HFFc6 (cell line): ENCODE measurements around the gene MYADM. TPM values are rescaled to one million over a fixed set of nuclear protein-coding genes. Genes with fewer than 3 reads are reported as not detected.
A peak's percentile ranks its signal among the peaks of the same experiment; 100 is the strongest.

Source experiments
- DNase-seq: peaks from one replicate; pipeline ENCODE4 v3.0.0-alpha.2; 2018
- H3K27ac Mint-ChIP-seq: 2 replicates; pipeline ENCODE4 v1.8.0; 2020; ENCODE audit warnings: mild to moderate bottlenecking, mixed read lengths
- H3K27me3 Mint-ChIP-seq: 2 replicates; pipeline ENCODE4 v1.8.0; 2021; ENCODE audit warnings: mild to moderate bottlenecking, moderate library complexity, mixed read lengths; ENCODE audit not compliant: insufficient read depth
- H3K36me3 Mint-ChIP-seq: 2 replicates; pipeline ENCODE4 v1.8.0; 2021; ENCODE audit warnings: low read depth, mixed read lengths
- H3K4me1 Mint-ChIP-seq: 2 replicates; pipeline ENCODE4 v1.8.0; 2020; ENCODE audit warnings: low read depth, mixed read lengths
- H3K4me3 Mint-ChIP-seq: 2 replicates; pipeline ENCODE4 v1.8.0; 2020; ENCODE audit warnings: mild to moderate bottlenecking, moderate library complexity, mixed read lengths
- H3K9me3 Mint-ChIP-seq: 2 replicates; pipeline ENCODE4 v1.8.0; 2020; ENCODE audit warnings: mild to moderate bottlenecking, mixed read lengths
- CTCF ChIP-seq: fragments of 200-600 bp; sonication (generic); IDR thresholded peaks from 2 replicates; pipeline ENCODE4 v1.5.0; 2021; ENCODE audit warnings: antibody characterized with exemption, mild to moderate bottlenecking
- total RNA-seq, 6 experiments: library from RNA; stranded (reverse); fragmentation: NEBNext Ultra II Directional; extraction: Animal tissue kit (Norgen Biotek cat#: 25700); gene quantifications; 2 replicates in 1 of 6; 3 replicates in 5 of 6; pipeline ENCODE4 v1.2.3, GENCODE V29; 2021

The MYADM gene
- total RNA-seq, 6 experiments from 2014 or later = 304 to 350 (median 316) TPM

GRCh38 chr19:53881482-53882390, 14.1 kb downstream of the MYADM start, which contains the start of gene PRKCG:
PRKCG (plus strand) TSS chr19:53882197; CDS start chr19:53882495, 298 bp downstream.
- TF ChIP-seq CTCF = peak; percentile 76
- Mint-ChIP-seq H3K4me1 (peaks cover 17% of the 10 kb centered on the region), H3K9me3 (no peaks in the 10 kb centered on the region), H3K36me3 (peaks cover 7% of the 10 kb centered on the region), H3K27me3 (peaks cover 33% of the 10 kb centered on the region), H3K4me3 (0 out of 2 replicates have a peak within 1 kb of the TSS, but pooled peaks have one; percentile 39), H3K27ac (no peak within 1 kb of the TSS)
- DNase-seq = no peak

GRCh38 chr19:53882391-53883050, 14.8 kb downstream of the MYADM start:
- Mint-ChIP-seq H3K36me3 (no peaks in the 10 kb centered on the region; the same call in 1 of the 2 replicates), H3K9me3 (no peaks in the 10 kb centered on the region), H3K4me1 (peaks cover 11% of the 10 kb centered on the region), H3K27me3 (peaks cover 28% of the 10 kb centered on the region), H3K4me3 (0 out of 2 replicates have a peak overlapping the region, but pooled peaks have one; percentile 39), H3K27ac (no peak overlapping the region)
- DNase-seq = no peak
- 0 out of 2 replicates have a peak, but pooled peaks have one; percentile 5 for TF ChIP-seq CTCF

GRCh38 chr19:53883231-53883661, 15.6 kb downstream of the MYADM start:
- Mint-ChIP-seq H3K27ac (no peak overlapping the region), H3K9me3 (no peaks in the 10 kb centered on the region), H3K36me3 (no peaks in the 10 kb centered on the region; the same call in 1 of the 2 replicates), H3K4me1 (peaks cover 11% of the 10 kb centered on the region), H3K4me3 (no peak overlapping the region), H3K27me3 (peaks cover 25% of the 10 kb centered on the region)
- no peak for TF ChIP-seq CTCF
- no peak for DNase-seq

- Mint-ChIP-seq H3K4me1 (peaks cover 9% of the 10 kb centered on the region), H3K4me3 (peak overlapping the region; percentile 1; the same call in 1 of the 2 replicates), H3K36me3 (no peaks in the 10 kb centered on the region; the same call in 1 of the 2 replicates), H3K9me3 (no peaks in the 10 kb centered on the region), H3K27me3 (peaks cover 23% of the 10 kb centered on the region), H3K27ac (no peak overlapping the region)
- no peak for TF ChIP-seq CTCF
- DNase-seq = no peak
These were observed 16.1 kb downstream of the MYADM start for GRCh38 chr19:53883741-53884140.

- Mint-ChIP-seq H3K27me3 (peaks cover 26% of the 10 kb centered on the region), H3K4me3 (no peak overlapping the region), H3K9me3 (no peaks in the 10 kb centered on the region), H3K27ac (no peak overlapping the region), H3K4me1 (peaks cover 6% of the 10 kb centered on the region), H3K36me3 (no peaks in the 10 kb centered on the region; the same call in 1 of the 2 replicates)
- no peak for TF ChIP-seq CTCF
- DNase-seq = no peak
These were observed 16.6 kb downstream of the MYADM start for GRCh38 chr19:53884256-53884655.
